ENCODE measurements around the gene CAMTA1.

The CAMTA1 gene

GRCh38 chr1:7519861-7520395, 734.7 kb downstream of the CAMTA1 start:
- TF ChIP-seq CTCF (conservative IDR thresholded peaks at IDR 0.05; ENCODE audit: low read depth, low read length) = no peak
- H3K4me3 ChIP-seq (ENCODE audit: low read length) = no peak overlapping the region

GRCh38 chr1:7520496-7520895, 735.2 kb downstream of the CAMTA1 start:
- TF ChIP-seq CTCF (conservative IDR thresholded peaks at IDR 0.05; ENCODE audit: low read depth, low read length) = no peak
- no peak overlapping the region for H3K4me3 ChIP-seq (ENCODE audit: low read length)
- no peak for DNase-seq (ENCODE audit: low read depth)

More at GRCh38 chr1:7519861-7520395, 734.7 kb downstream of the CAMTA1 start:
- DNase-seq (ENCODE audit: low read depth) = no peak

GRCh38 chr1:7524341-7525337, 739.4 kb downstream of the CAMTA1 start:
- DNase-seq (ENCODE audit: low read depth) = no peak
- no peak for TF ChIP-seq CTCF (conservative IDR thresholded peaks at IDR 0.05; ENCODE audit: low read depth, low read length)
- H3K4me3 ChIP-seq (ENCODE audit: low read length) = no peak overlapping the region

- TF ChIP-seq CTCF (conservative IDR thresholded peaks at IDR 0.05; ENCODE audit: low read depth, low read length) = no peak
- no peak for DNase-seq (ENCODE audit: low read depth)
- no peak overlapping the region for H3K4me3 ChIP-seq (ENCODE audit: low read length)
Observed at GRCh38 chr1:7525338-7526063, 740.2 kb downstream of the CAMTA1 start.

- no peak for DNase-seq (ENCODE audit: low read depth)
- no peak for TF ChIP-seq CTCF (conservative IDR thresholded peaks at IDR 0.05; ENCODE audit: low read depth, low read length)
- no peak overlapping the region for H3K4me3 ChIP-seq (ENCODE audit: low read length)
Observed at GRCh38 chr1:7526196-7526866, 741.1 kb downstream of the CAMTA1 start.

GRCh38 chr1:7526867-7527732, 741.8 kb downstream of the CAMTA1 start:
- no peak for TF ChIP-seq CTCF (conservative IDR thresholded peaks at IDR 0.05; ENCODE audit: low read depth, low read length)
- no peak for DNase-seq (ENCODE audit: low read depth)
- no peak overlapping the region for H3K4me3 ChIP-seq (ENCODE audit: low read length)

All from retinal pigment epithelial cell (primary cell).